H1 (cell line): Measurements from ENCODE around the gene AVPR2. TPM values are rescaled to one million over a fixed set of nuclear protein-coding genes. Genes with fewer than 3 reads are reported as not detected.

Experiments used
- CTCF ChIA-PET: fragments of 300-600 bp; sonication (Branson Sonifier 250); formaldehyde crosslinking; loops from one replicate; lab custom pipeline; 2021; ENCODE audit not compliant: partially characterized antibody; lab: Charles Lee
- POLR2A ChIA-PET: fragments of 300-600 bp; sonication (Branson Sonifier 250); formaldehyde crosslinking; loops from one replicate; lab custom pipeline; 2021; ENCODE audit warnings: inconsistent platforms; ENCODE audit not compliant: partially characterized antibody; lab: Charles Lee
- DNase-seq, 2 experiments: peaks; one replicate each; pipeline versions ENCODE4 v3.0.0 to v3.0.0-alpha.2; 2010 to 2022; ENCODE audit warnings: low spot score in 2 of 2, low read depth in 1 of 2, mixed read lengths in 1 of 2
- FAIRE-seq: peaks from 2 replicates; lab custom pipeline; 2011; peaks lifted over from hg19 to GRCh38; lab: Jason Lieb, UNC
- H2AFZ ChIP-seq: 2 replicates; pipeline ENCODE4 v1.8.1; 2012; ENCODE audit warnings: low read length, inconsistent platforms
- H2AK5ac ChIP-seq: 2 replicates; pipeline ENCODE4 v1.6.1; 2013; ENCODE audit warnings: low read depth, low read length
- H2BK120ac ChIP-seq: replicated peaks from 2 replicates; pipeline ENCODE3; 2013; ENCODE audit warnings: low read depth, low read length, inconsistent platforms
- H2BK12ac ChIP-seq: 2 replicates; pipeline ENCODE4 v1.6.1; 2013; ENCODE audit warnings: low read depth, low read length
- H2BK15ac ChIP-seq: 2 replicates; pipeline ENCODE4 v1.6.1; 2013; ENCODE audit warnings: low read length
- H2BK20ac ChIP-seq: 2 replicates; pipeline ENCODE4 v1.6.1; 2013; ENCODE audit warnings: low read length
- H2BK5ac ChIP-seq: 2 replicates; pipeline ENCODE4 v1.6.1; 2013; ENCODE audit warnings: low read depth, low read length
- H3K14ac ChIP-seq: 2 replicates; pipeline ENCODE4 v1.6.1; 2013; ENCODE audit warnings: inconsistent platforms; ENCODE audit not compliant: insufficient read length
- H3K18ac ChIP-seq: 2 replicates; pipeline ENCODE4 v1.6.1; 2013; ENCODE audit warnings: low read length; ENCODE audit errors: extremely low read depth
- H3K23ac ChIP-seq: 2 replicates; pipeline ENCODE4 v1.6.1; 2013; ENCODE audit warnings: inconsistent platforms; ENCODE audit not compliant: insufficient read length
- H3K23me2 ChIP-seq: 2 replicates; pipeline ENCODE4 v1.6.1; 2013; ENCODE audit warnings: low read depth, low read length
- H3K27ac ChIP-seq: 2 replicates; pipeline ENCODE4 v1.6.1; 2011; ENCODE audit warnings: low read depth, low read length, inconsistent platforms
- H3K27me3 ChIP-seq, 4 experiments: replicated peaks in 1 of 4; 1 replicate in 1 of 4; 2 replicates in 3 of 4; pipeline versions ENCODE4 v1.6.1 to v1.8.1; 2011 to 2013; ENCODE audit warnings: low read length in 3 of 4, mild to moderate bottlenecking in 3 of 4, inconsistent platforms in 2 of 4, mixed read lengths in 2 of 4, moderate library complexity in 1 of 4; ENCODE audit not compliant: control insufficient read depth in 3 of 4, insufficient read depth in 3 of 4; ENCODE audit errors: extremely low read depth in 1 of 4
- H3K36me3 ChIP-seq, 4 experiments: 2 replicates each; pipeline versions ENCODE4 v1.6.1 to v1.8.1; 2011 to 2013; ENCODE audit warnings: mild to moderate bottlenecking in 4 of 4, low read length in 3 of 4, moderate library complexity in 2 of 4, control low read depth in 1 of 4, inconsistent platforms in 1 of 4; ENCODE audit not compliant: insufficient read depth in 4 of 4, control insufficient read depth in 2 of 4
- H3K4ac ChIP-seq: replicated peaks from 2 replicates; pipeline ENCODE3; 2013; ENCODE audit warnings: low read length, low read depth, mixed read lengths, inconsistent platforms; ENCODE audit not compliant: insufficient read length
- H3K4me1 ChIP-seq, 4 experiments: replicated peaks in 1 of 4; 1 replicate in 1 of 4; 2 replicates in 3 of 4; pipeline versions ENCODE4 v1.6.1 to v1.8.1; 2011 to 2013; ENCODE audit warnings: low read length in 3 of 4, inconsistent platforms in 2 of 4, mixed read lengths in 1 of 4; ENCODE audit not compliant: insufficient read depth in 4 of 4, control insufficient read depth in 3 of 4
- H3K4me2 ChIP-seq, 2 experiments: 2 replicates each; pipeline versions ENCODE4 v1.6.1 to v1.8.1; 2011 to 2013; ENCODE audit warnings: low read depth in 2 of 2, low read length in 2 of 2, control low read depth in 1 of 2, inconsistent platforms in 1 of 2, mild to moderate bottlenecking in 1 of 2; ENCODE audit not compliant: insufficient read depth in 1 of 2
- H3K4me3 ChIP-seq, 4 experiments: fragments of 200-600, 300-600 bp in 1 of 4; sonication (generic), shearing (Covaris generic), sonication (Bioruptor Twin) in 1 of 4; 2 replicates each; pipeline versions ENCODE4 v1.5.1 to v1.8.1; 2011 to 2016; ENCODE audit warnings: low read length in 4 of 4, low read depth in 3 of 4, control low read depth in 2 of 4, inconsistent platforms in 2 of 4, mild to moderate bottlenecking in 2 of 4, mixed read lengths in 1 of 4, moderate library complexity in 1 of 4; ENCODE audit not compliant: insufficient read depth in 2 of 4; ENCODE audit errors: extremely low read depth in 1 of 4
- H3K56ac ChIP-seq: replicated peaks from 2 replicates; pipeline ENCODE3; 2013; ENCODE audit warnings: low read depth, mild to moderate bottlenecking, mixed read lengths, low read length, inconsistent platforms; ENCODE audit not compliant: insufficient read length
- H3K79me1 ChIP-seq: 2 replicates; pipeline ENCODE4 v1.6.1; 2013; ENCODE audit warnings: low read depth, low read length, control low read depth
- H3K79me2 ChIP-seq, 2 experiments: 2 replicates each; pipeline versions ENCODE4 v1.6.1 to v1.8.1; 2012 to 2013; ENCODE audit warnings: low read length in 2 of 2, mild to moderate bottlenecking in 2 of 2, inconsistent platforms in 1 of 2; ENCODE audit not compliant: insufficient read depth in 2 of 2, control insufficient read depth in 1 of 2
- H3K9ac ChIP-seq, 4 experiments: replicated peaks in 1 of 4; 1 replicate in 1 of 4; 2 replicates in 3 of 4; pipeline versions ENCODE4 v1.6.1 to v1.8.1; 2011 to 2013; ENCODE audit warnings: low read depth in 3 of 4, low read length in 3 of 4, control low read depth in 2 of 4, mild to moderate bottlenecking in 2 of 4, moderate library complexity in 2 of 4, inconsistent platforms in 1 of 4; ENCODE audit errors: extremely low read depth in 1 of 4
- H3K9me3 ChIP-seq, 2 experiments: 2 replicates each; pipeline versions ENCODE4 v1.6.1 to v1.8.1; 2012 to 2013; ENCODE audit warnings: mild to moderate bottlenecking in 2 of 2, moderate library complexity in 2 of 2, control low read depth in 1 of 2, inconsistent platforms in 1 of 2, low read depth in 1 of 2, low read length in 1 of 2, mixed read lengths in 1 of 2; ENCODE audit not compliant: insufficient read depth in 2 of 2
- H4K20me1 ChIP-seq, 2 experiments: replicated peaks in 1 of 2; 2 replicates each; pipeline versions ENCODE3 to v1.8.1; 2011 to 2013; ENCODE audit warnings: inconsistent platforms in 2 of 2, low read length in 2 of 2, mild to moderate bottlenecking in 1 of 2; ENCODE audit not compliant: insufficient read depth in 2 of 2, control insufficient read depth in 1 of 2
- H4K5ac ChIP-seq: 2 replicates; pipeline ENCODE4 v1.6.1; 2013; ENCODE audit warnings: low read length, low read depth, mixed read lengths, inconsistent platforms; ENCODE audit not compliant: insufficient read length
- H4K8ac ChIP-seq: 2 replicates; pipeline ENCODE4 v1.8.0; 2013; ENCODE audit warnings: mild to moderate bottlenecking, moderate library complexity, low read length, inconsistent platforms; ENCODE audit not compliant: insufficient read depth; ENCODE audit errors: extremely low read depth
- H4K91ac ChIP-seq: replicated peaks from 2 replicates; pipeline ENCODE3; 2013; ENCODE audit warnings: low read length, mixed read lengths, inconsistent platforms; ENCODE audit not compliant: insufficient read length
- ASH2L ChIP-seq: fragments of 200-600, 300-600 bp; sonication (generic); IDR thresholded peaks from one replicate; pipeline ENCODE4 v1.7.1; 2017; ENCODE audit warnings: low read length
- CEBPB ChIP-seq: IDR thresholded peaks from 2 replicates; pipeline ENCODE4 v1.6.1; 2012; ENCODE audit warnings: low read depth, low read length
- EZH2 ChIP-seq: fragments of 200-600 bp; sonication (generic); IDR thresholded peaks from 2 replicates; pipeline ENCODE4 v1.7.1; 2012; ENCODE audit warnings: low read depth, mild to moderate bottlenecking, moderate library complexity, low read length, inconsistent platforms; ENCODE audit not compliant: severe bottlenecking
- KDM1A ChIP-seq: fragments of 200-600, 300-600 bp; sonication (generic); IDR thresholded peaks from 2 replicates; pipeline ENCODE4 v1.7.1; 2016; ENCODE audit warnings: mild to moderate bottlenecking, low read length, borderline replicate concordance
- KDM4A ChIP-seq: IDR thresholded peaks from one replicate; pipeline ENCODE4 v1.7.1; 2012; ENCODE audit warnings: low read depth, mild to moderate bottlenecking, moderate library complexity, low read length, inconsistent platforms; ENCODE audit not compliant: severe bottlenecking
- POLR2A ChIP-seq, 2 experiments: IDR thresholded peaks; 1 replicate in 1 of 2; 2 replicates in 1 of 2; pipeline ENCODE4 v1.6.1; 2011; ENCODE audit warnings: low read depth in 2 of 2, low read length in 2 of 2, mild to moderate bottlenecking in 2 of 2; ENCODE audit errors: control extremely low read depth in 1 of 2
- RXRA ChIP-seq: IDR thresholded peaks from 2 replicates; pipeline ENCODE4 v1.6.1; 2011; ENCODE audit warnings: low read depth, mild to moderate bottlenecking, low read length, moderate library complexity; ENCODE audit not compliant: insufficient read depth
- SIN3A ChIP-seq, 2 experiments: IDR thresholded peaks in 1 of 2; conservative IDR thresholded peaks in 1 of 2; 2 replicates each; pipeline ENCODE4 v1.6.1; 2011 to 2012; ENCODE audit warnings: low read length in 2 of 2, improper control_type of control experiment in 1 of 2, low read depth in 1 of 2, mild to moderate bottlenecking in 1 of 2
- TAF7 ChIP-seq: optimal IDR thresholded peaks from 2 replicates; pipeline ENCODE3; 2011; ENCODE audit warnings: low read depth, mild to moderate bottlenecking, inconsistent platforms, low read length, moderate library complexity, borderline replicate concordance
- WGBS, 2 experiments: shearing (Covaris generic) in 1 of 2; methylation state at CpG; one replicate each; pipeline versions ENCODE4 v1.1.6 to v1.1.7; 2013 to 2015; ENCODE audit warnings: low lambda C conversion rate in 2 of 2, mixed read lengths in 2 of 2, inconsistent platforms in 1 of 2, low coverage in 1 of 2, missing lambda C conversion rate in 1 of 2; ENCODE audit not compliant: insufficient replicate concordance in 2 of 2, insufficient coverage in 1 of 2, insufficient read length in 1 of 2; ENCODE audit errors: extremely low coverage in 1 of 2, missing lambda C conversion rate in 1 of 2; 5-methylcytosine and 5-hydroxymethylcytosine counted together
- polyA plus RNA-seq, 7 experiments: library from polyadenylated mRNA; depleted of rRNA in 3 of 7; stranded (reverse) in 5 of 7; unstranded in 2 of 7; fragments of >200 nt in 5 of 7; fragments of 200-250 nt in 2 of 7; gene quantifications; 1 replicate in 5 of 7; 2 replicates in 1 of 7; 4 replicates in 1 of 7; pipeline versions ENCODE4 v1.2.1 to v1.2.3, GENCODE V29; 2011 to 2013; ENCODE audit warnings: missing spikeins in 2 of 7, mixed read lengths in 2 of 7
- total RNA-seq: library from RNA; stranded (reverse); fragmentation: NEBNext Ultra II Directional; extraction: Animal tissue kit (Norgen Biotek cat#: 25700); gene quantifications from 2 replicates; pipeline ENCODE4 v1.2.1, GENCODE V29; 2021

AVPR2 gene
- total and polyA plus RNA-seq, 2 of the 8 experiments (the other 6 are each of a cell fraction or from before 2014, with no cell fraction given), result 0.09 TPM; not detected in 1

DNA sequence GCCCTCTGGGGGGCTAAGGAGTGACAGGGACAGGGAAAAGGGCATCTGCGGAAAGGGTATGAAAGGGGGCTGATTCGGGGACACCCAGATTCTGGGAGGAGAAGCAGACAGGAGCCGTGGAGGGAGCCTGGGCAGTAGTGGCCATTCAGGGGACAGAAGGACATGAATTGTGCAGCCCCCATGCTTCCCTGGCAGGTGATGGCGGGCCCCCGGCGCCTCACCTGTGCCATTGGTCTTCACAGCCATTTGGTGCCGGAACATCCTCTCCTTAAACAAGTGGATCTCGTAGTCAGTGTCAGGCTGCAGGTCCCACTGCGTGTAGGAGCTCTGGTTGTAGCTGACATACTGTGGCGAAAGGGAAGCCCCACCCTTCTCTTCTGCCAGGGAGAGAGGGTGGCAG lies 40.4 kb upstream of the AVPR2 start:
- Histone ChIP-seq H3K4me3 (no peak overlapping the region), H3K18ac (no peak overlapping the region; the same call in 1 of the 2 replicates), H2BK5ac (no peak overlapping the region), H4K8ac (no peak overlapping the region), H3K79me2 (no peaks in the 10 kb centered on the region), H2AFZ (no peak overlapping the region), H3K4me1 (peaks cover 0 to 16% (median 0%) of the 10 kb centered on the region in 4 experiments; a peak in 3 of 7 replicates), H4K91ac (no peak overlapping the region), H3K23ac (no peak overlapping the region), H3K36me3 (peaks cover 0 to 12% (median under 1%) of the 10 kb centered on the region in 4 experiments; a peak in 1 of 8 replicates), H3K27me3 (no peaks in the 10 kb centered on the region), H3K4ac (no peak overlapping the region), H2BK15ac (no peak overlapping the region), H3K9ac (no peak overlapping the region), H4K5ac (no peak overlapping the region), H2AK5ac (no peak overlapping the region), H4K20me1 (no peaks in the 10 kb centered on the region), H3K4me2 (no peak overlapping the region), H2BK12ac (no peak overlapping the region), H3K23me2 (no peaks in the 10 kb centered on the region), H2BK20ac (no peak overlapping the region), H3K56ac (no peak overlapping the region), H3K79me1 (no peaks in the 10 kb centered on the region), H3K14ac (no peak overlapping the region), H3K27ac (no peak overlapping the region), H2BK120ac (no peak overlapping the region), H3K9me3 (no peaks in the 10 kb centered on the region)
- FAIRE-seq, result no peak
- TF ChIP-seq SIN3A (conservative IDR thresholded peaks at IDR 0.05 in 1 of 2, IDR thresholded peaks at IDR 0.05 in 1 of 2; ENCODE audit: low read depth in 1 of 2, low read length in 2 of 2) (no peak), ASH2L (no peak), KDM1A (no peak), POLR2A (IDR thresholded peaks at IDR 0.05; ENCODE audit: control extremely low read depth in 1 of 2, low read depth in 2 of 2, low read length in 2 of 2) (no peak), RXRA (no peak), TAF7 (no peak), KDM4A (no peak), CEBPB (no peak), EZH2 (no peak)
- ChIA-PET CTCF (interaction anchor here (1.1 to 1.7 kb wide), 3 partner anchors 8 to 104 kb away, joined by 3 to 4 read pairs (median 3); no protein-coding TSS in a partner anchor), POLR2A (interaction anchor here (1.2 to 1.4 kb wide), 3 partner anchors 14 to 23 kb away, joined by 3 read pairs; no protein-coding TSS in a partner anchor)
- WGBS, 2 experiments, result 96% methylated on average over 6 of the region's 10 CpGs; no CpG with 5 or more reads in 1 of the 2 experiments
- no peak for DNase-seq
